ENCODE results near the gene ADGRF5. TPM values are rescaled to one million over a fixed set of nuclear protein-coding genes. Genes with fewer than 3 reads are reported as not detected.

Gene ADGRF5
- total and polyA plus RNA-seq, 4 experiments from 2014 or later, result not detected

DNA sequence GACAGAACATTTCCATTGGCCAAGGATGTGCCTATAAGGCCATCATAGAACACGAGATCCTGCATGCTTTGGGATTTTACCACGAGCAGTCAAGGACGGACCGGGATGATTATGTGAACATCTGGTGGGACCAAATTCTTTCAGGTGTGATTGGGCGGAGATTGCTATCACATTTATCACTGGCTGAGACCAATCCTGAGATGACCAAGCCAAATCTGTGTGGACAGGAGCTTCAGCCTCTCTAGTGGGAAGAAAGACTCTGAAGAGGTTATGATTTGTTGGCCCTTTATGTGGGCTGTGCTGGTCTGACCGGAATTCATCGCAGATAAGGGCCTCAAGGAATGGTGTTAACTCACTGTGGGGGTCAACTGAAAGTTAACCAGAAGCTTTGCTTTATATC is 102.2 kb downstream of the ADGRF5 start:
- intact Hi-C loops (cut with micrococcal nuclease), result no loop called here

DNA sequence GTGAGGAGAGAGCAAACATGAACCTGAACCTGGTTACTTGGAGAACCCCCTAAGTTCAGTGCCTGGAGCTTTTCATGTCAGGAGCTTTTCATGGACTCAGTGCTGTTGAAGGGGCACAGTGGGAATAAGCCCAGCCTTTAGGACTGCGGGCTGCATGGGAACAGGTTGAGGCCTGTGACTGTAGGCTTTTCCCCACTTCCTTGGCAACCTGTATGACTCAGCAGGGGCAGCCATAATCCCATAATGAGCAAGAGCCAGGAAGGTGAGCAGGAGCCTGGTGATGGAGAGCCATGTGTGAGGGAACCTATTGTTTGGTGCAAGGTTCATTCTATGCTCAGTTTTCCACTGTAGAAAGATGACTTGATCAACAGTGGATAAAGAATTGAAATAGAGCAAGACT is 105.1 kb downstream of the ADGRF5 start:
- Mint-ChIP-seq H3K27me3 (peaks cover 2 to 7% of the 10 kb centered on the region in 2 donors), H3K9me3 (peaks cover 0 to 6% (median 2%) of the 10 kb centered on the region in 8 donors), H3K4me3 (no peak overlapping the region), H3K27ac (no peak overlapping the region), H3K36me3 (no peaks in the 10 kb centered on the region), H3K4me1 (no peaks in the 10 kb centered on the region)
- DNase-seq, result no peak
- Histone ChIP-seq H3K4me3 (ENCODE audit: low read length in 2 of 2) (no peak overlapping the region), H3K36me3 (ENCODE audit: insufficient read depth, low read length) (no peaks in the 10 kb centered on the region), H3K27ac (ENCODE audit: low read depth, low read length) (no peak overlapping the region), H3K27me3 (ENCODE audit: insufficient read depth, low read length) (no peaks in the 10 kb centered on the region), H3K9me3 (ENCODE audit: control insufficient read depth in 1 of 2, low read length in 2 of 2) (no peaks in the 10 kb centered on the region), H3K4me1 (ENCODE audit: insufficient read depth, low read length) (no peaks in the 10 kb centered on the region)
- intact Hi-C loops (cut with micrococcal nuclease), result no loop called here
- ChIA-PET CTCF (ENCODE audit: partially characterized antibody) (no interaction called here), POLR2A (ENCODE audit: partially characterized antibody) (no interaction called here)

More for the DNA sequence above, 102.2 kb downstream of the ADGRF5 start:
- Mint-ChIP-seq H3K4me1 (no peaks in the 10 kb centered on the region), H3K36me3 (no peaks in the 10 kb centered on the region), H3K4me3 (no peak overlapping the region), H3K27me3 (peaks cover 2 to 7% of the 10 kb centered on the region in 2 donors), H3K9me3 (peaks cover 0 to 3% (median 0%) of the 10 kb centered on the region in 8 donors), H3K27ac (no peak overlapping the region)
- Histone ChIP-seq H3K4me3 (ENCODE audit: low read length in 2 of 2) (no peak overlapping the region), H3K4me1 (ENCODE audit: insufficient read depth, low read length) (no peaks in the 10 kb centered on the region), H3K27ac (ENCODE audit: low read depth, low read length) (no peak overlapping the region), H3K9me3 (ENCODE audit: control insufficient read depth in 1 of 2, low read length in 2 of 2) (no peaks in the 10 kb centered on the region), H3K27me3 (ENCODE audit: insufficient read depth, low read length) (no peaks in the 10 kb centered on the region), H3K36me3 (ENCODE audit: insufficient read depth, low read length) (no peaks in the 10 kb centered on the region)
- DNase-seq, result no peak
- CTCF ChIA-PET (ENCODE audit: partially characterized antibody), result no interaction called here
- POLR2A ChIA-PET (ENCODE audit: partially characterized antibody), result no interaction called here

DNA sequence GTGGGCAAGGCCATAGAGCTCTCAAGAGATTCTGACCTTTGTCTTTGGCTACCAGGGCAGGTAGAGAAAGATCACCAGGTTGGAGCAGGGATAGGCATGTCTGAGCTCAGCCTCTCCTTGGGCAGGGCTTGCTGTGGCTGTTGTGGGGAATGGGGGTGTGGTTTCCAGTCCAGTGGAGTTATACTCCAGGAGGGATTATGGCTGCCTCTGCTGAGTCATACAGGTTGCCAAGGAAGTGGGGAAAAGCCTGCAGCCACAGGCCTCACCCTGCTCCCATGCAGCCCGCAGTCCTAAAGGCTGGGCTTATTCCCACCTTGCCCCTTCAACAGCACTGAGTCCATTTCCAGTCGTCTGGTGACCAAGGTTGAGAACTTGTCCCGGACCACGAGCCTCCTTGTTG is 106.6 kb downstream of the ADGRF5 start:
- Histone ChIP-seq H3K4me1 (ENCODE audit: insufficient read depth, low read length) (no peaks in the 10 kb centered on the region), H3K27ac (ENCODE audit: low read depth, low read length) (no peak overlapping the region), H3K36me3 (ENCODE audit: insufficient read depth, low read length) (no peaks in the 10 kb centered on the region), H3K27me3 (ENCODE audit: insufficient read depth, low read length) (no peaks in the 10 kb centered on the region), H3K4me3 (ENCODE audit: low read length in 2 of 2) (no peak overlapping the region), H3K9me3 (ENCODE audit: control insufficient read depth in 1 of 2, low read length in 2 of 2) (no peaks in the 10 kb centered on the region)
- H3K27me3 Mint-ChIP-seq, result peaks cover 8 to 13% of the 10 kb centered on the region in 2 donors
- H3K9me3 Mint-ChIP-seq, result peaks cover 0 to 10% (median 4%) of the 10 kb centered on the region in 8 donors
- CTCF ChIA-PET (ENCODE audit: partially characterized antibody), result no interaction called here
- intact Hi-C loops (cut with micrococcal nuclease), result no loop called here
- H3K4me3 Mint-ChIP-seq, result no peak overlapping the region
- H3K36me3 Mint-ChIP-seq, result no peaks in the 10 kb centered on the region
- no peak overlapping the region for H3K27ac Mint-ChIP-seq
- POLR2A ChIA-PET (ENCODE audit: partially characterized antibody), result no interaction called here
- no peak for DNase-seq
- no peaks in the 10 kb centered on the region for H3K4me1 Mint-ChIP-seq

DNA sequence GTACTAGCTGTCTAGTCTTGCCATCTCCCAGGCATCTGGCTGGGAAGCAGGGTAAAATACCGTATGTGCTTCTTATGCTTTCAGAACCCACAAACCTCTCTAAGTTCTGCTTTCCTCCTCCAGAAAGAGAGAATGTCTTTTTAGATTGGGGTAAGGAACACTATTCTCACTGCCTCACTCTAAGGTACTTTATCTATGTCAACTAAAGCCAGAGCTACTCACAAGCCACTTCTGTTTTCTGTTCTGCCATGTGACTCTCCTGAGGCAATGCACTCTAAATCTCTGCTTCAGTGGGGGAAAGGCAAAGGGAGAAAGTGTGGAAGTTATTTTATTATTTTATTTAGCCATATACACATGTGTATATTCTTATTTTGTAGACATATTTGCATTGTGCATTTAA is 112.9 kb downstream of the ADGRF5 start:
- Histone ChIP-seq H3K4me1 (ENCODE audit: insufficient read depth, low read length) (no peaks in the 10 kb centered on the region), H3K4me3 (ENCODE audit: low read length in 2 of 2) (no peak overlapping the region), H3K27me3 (ENCODE audit: insufficient read depth, low read length) (no peaks in the 10 kb centered on the region), H3K36me3 (ENCODE audit: insufficient read depth, low read length) (no peaks in the 10 kb centered on the region), H3K27ac (ENCODE audit: low read depth, low read length) (no peak overlapping the region), H3K9me3 (ENCODE audit: control insufficient read depth in 1 of 2, low read length in 2 of 2) (no peaks in the 10 kb centered on the region)
- Mint-ChIP-seq H3K4me1 (no peaks in the 10 kb centered on the region), H3K27ac (no peak overlapping the region), H3K9me3 (peaks cover 0 to 10% (median under 1%) of the 10 kb centered on the region in 8 donors), H3K4me3 (no peak overlapping the region), H3K36me3 (no peaks in the 10 kb centered on the region), H3K27me3 (peaks cover 7 to 16% of the 10 kb centered on the region in 2 donors)
- ChIA-PET POLR2A (ENCODE audit: partially characterized antibody) (no interaction called here), CTCF (ENCODE audit: partially characterized antibody) (no interaction called here)
- no peak for DNase-seq
- intact Hi-C loops (cut with micrococcal nuclease), result no loop called here

Other genes with a start within 250 kb of the ADGRF5 start
- gene TDRD6, start 234.1 kb downstream of the ADGRF5 start, total RNA-seq, result under 1 TPM in 1 of 2 experiments, not detected in 1; 0.25 TPM
- gene TDRD6, start 234.1 kb downstream of the ADGRF5 start, polyA plus RNA-seq, result not detected
- 10 to 100 TPM; 11.1 to 12.7 TPM for gene PLA2G7, start 186.6 kb downstream of the ADGRF5 start, total RNA-seq
- not detected for gene PLA2G7, start 186.6 kb downstream of the ADGRF5 start, polyA plus RNA-seq
- not detected for gene ANKRD66, start 175.0 kb downstream of the ADGRF5 start, total RNA-seq
- not detected for gene ANKRD66, start 175.0 kb downstream of the ADGRF5 start, polyA plus RNA-seq
- gene MEP1A, start 128.5 kb downstream of the ADGRF5 start, total RNA-seq, result not detected
- gene MEP1A, start 128.5 kb downstream of the ADGRF5 start, polyA plus RNA-seq, result not detected
- gene ADGRF1, start 120.4 kb upstream of the ADGRF5 start, total RNA-seq, result not detected
- not detected for gene ADGRF1, start 120.4 kb upstream of the ADGRF5 start, polyA plus RNA-seq

All from CD4-positive, alpha-beta memory T cell (primary cell).